Measurements from ENCODE around the gene DCBLD2. TPM values are rescaled to one million over a fixed set of nuclear protein-coding genes. Genes with fewer than 3 reads are reported as not detected.
A peak's percentile ranks its signal among the peaks of the same experiment; 100 is the strongest.

DCBLD2 gene
- polyA plus RNA-seq, 2 donors, result 2.5 to 3.0 TPM

GRCh38 chr3:98912448-98912847 lies 11.0 kb upstream of the DCBLD2 start:
- no peaks in the 10 kb centered on the region for H3K4me1 ChIP-seq (ENCODE audit: control insufficient read depth in 2 of 2, insufficient read depth in 2 of 2, low read length in 1 of 2)
- no peaks in the 10 kb centered on the region for H3K27me3 ChIP-seq (ENCODE audit: control insufficient read depth in 1 of 2, insufficient read depth in 2 of 2, low read length in 2 of 2)
- no peak overlapping the region for H3K27ac ChIP-seq (ENCODE audit: low read depth in 2 of 2, low read length in 1 of 2)
- no peak overlapping the region for H3K4me3 ChIP-seq (ENCODE audit: low read depth in 1 of 2, low read length in 2 of 2)
- no peaks in the 10 kb centered on the region for H3K36me3 ChIP-seq (ENCODE audit: control insufficient read depth in 2 of 2, insufficient read depth in 2 of 2, low read length in 1 of 2)
- 62 to 74% methylated on average over 1 of the region's 1 CpG for WGBS, 2 donors
- H3K9me3 ChIP-seq (ENCODE audit: control insufficient read depth in 2 of 2, insufficient read depth in 1 of 2, low read depth in 1 of 2, low read length in 1 of 2), result no peaks in the 10 kb centered on the region

- H3K9me3 ChIP-seq (ENCODE audit: control insufficient read depth in 2 of 2, insufficient read depth in 1 of 2, low read depth in 1 of 2, low read length in 1 of 2), result no peaks in the 10 kb centered on the region
- H3K27me3 ChIP-seq (ENCODE audit: control insufficient read depth in 1 of 2, insufficient read depth in 2 of 2, low read length in 2 of 2), result no peaks in the 10 kb centered on the region
- H3K4me1 ChIP-seq (ENCODE audit: control insufficient read depth in 2 of 2, insufficient read depth in 2 of 2, low read length in 1 of 2), result no peaks in the 10 kb centered on the region
- no peak overlapping the region for H3K27ac ChIP-seq (ENCODE audit: low read depth in 2 of 2, low read length in 1 of 2)
- WGBS, 2 donors, result 50 to 76% methylated on average over 1 of the region's 1 CpG
- no peaks in the 10 kb centered on the region for H3K36me3 ChIP-seq (ENCODE audit: control insufficient read depth in 2 of 2, insufficient read depth in 2 of 2, low read length in 1 of 2)
- H3K4me3 ChIP-seq (ENCODE audit: low read depth in 1 of 2, low read length in 2 of 2), result no peak overlapping the region
Observed at GRCh38 chr3:98906230-98906629, 4.7 kb upstream of the DCBLD2 start.

GRCh38 chr3:98903705-98904481 lies 2.4 kb upstream of the DCBLD2 start:
- Histone ChIP-seq H3K4me1 (ENCODE audit: control insufficient read depth in 2 of 2, insufficient read depth in 2 of 2, low read length in 1 of 2) (no peaks in the 10 kb centered on the region), H3K27me3 (ENCODE audit: control insufficient read depth in 1 of 2, insufficient read depth in 2 of 2, low read length in 2 of 2) (no peaks in the 10 kb centered on the region), H3K9me3 (ENCODE audit: control insufficient read depth in 2 of 2, insufficient read depth in 1 of 2, low read depth in 1 of 2, low read length in 1 of 2) (no peaks in the 10 kb centered on the region), H3K4me3 (ENCODE audit: low read depth in 1 of 2, low read length in 2 of 2) (no peak overlapping the region), H3K36me3 (ENCODE audit: control insufficient read depth in 2 of 2, insufficient read depth in 2 of 2, low read length in 1 of 2) (no peaks in the 10 kb centered on the region), H3K27ac (ENCODE audit: low read depth in 2 of 2, low read length in 1 of 2) (no peak overlapping the region)
- WGBS, 2 donors, result 92 to 95% methylated on average over 11 of the region's 11 CpGs

GRCh38 chr3:98903099-98903498 lies 1.6 kb upstream of the DCBLD2 start:
- H3K27me3 ChIP-seq (ENCODE audit: control insufficient read depth in 1 of 2, insufficient read depth in 2 of 2, low read length in 2 of 2), result no peaks in the 10 kb centered on the region
- no peaks in the 10 kb centered on the region for H3K36me3 ChIP-seq (ENCODE audit: control insufficient read depth in 2 of 2, insufficient read depth in 2 of 2, low read length in 1 of 2)
- 66 to 81% methylated on average over 3 of the region's 3 CpGs for WGBS, 2 donors
- H3K9me3 ChIP-seq (ENCODE audit: control insufficient read depth in 2 of 2, insufficient read depth in 1 of 2, low read depth in 1 of 2, low read length in 1 of 2), result no peaks in the 10 kb centered on the region
- no peaks in the 10 kb centered on the region for H3K4me1 ChIP-seq (ENCODE audit: control insufficient read depth in 2 of 2, insufficient read depth in 2 of 2, low read length in 1 of 2)
- H3K27ac ChIP-seq (ENCODE audit: low read depth in 2 of 2, low read length in 1 of 2), result no peak overlapping the region
- H3K4me3 ChIP-seq (ENCODE audit: low read depth in 1 of 2, low read length in 2 of 2), result no peak overlapping the region

- H3K4me1 ChIP-seq (ENCODE audit: control insufficient read depth in 2 of 2, insufficient read depth in 2 of 2, low read length in 1 of 2), result no peaks in the 10 kb centered on the region
- H3K4me3 ChIP-seq (ENCODE audit: low read depth in 1 of 2, low read length in 2 of 2), result peak overlapping the region in 1 of 2 donors; percentile 63
- H3K9me3 ChIP-seq (ENCODE audit: control insufficient read depth in 2 of 2, insufficient read depth in 1 of 2, low read depth in 1 of 2, low read length in 1 of 2), result no peaks in the 10 kb centered on the region
- H3K27ac ChIP-seq (ENCODE audit: low read depth in 2 of 2, low read length in 1 of 2), result peak overlapping the region; percentile 38 to 85
- no peaks in the 10 kb centered on the region for H3K27me3 ChIP-seq (ENCODE audit: control insufficient read depth in 1 of 2, insufficient read depth in 2 of 2, low read length in 2 of 2)
- WGBS, 2 donors, result 26 to 28% methylated on average over 4 of the region's 4 CpGs
- H3K36me3 ChIP-seq (ENCODE audit: control insufficient read depth in 2 of 2, insufficient read depth in 2 of 2, low read length in 1 of 2), result no peaks in the 10 kb centered on the region
Observed at GRCh38 chr3:98902351-98902740, 851 bp upstream of the DCBLD2 start.

- WGBS, 2 donors, result 1% methylated on average over 8 to 26 of the region's 26 CpGs
- Histone ChIP-seq H3K27me3 (ENCODE audit: control insufficient read depth in 1 of 2, insufficient read depth in 2 of 2, low read length in 2 of 2) (no peaks in the 10 kb centered on the region), H3K4me3 (ENCODE audit: low read depth in 1 of 2, low read length in 2 of 2) (peak overlapping the region; percentile 63 to 97), H3K27ac (ENCODE audit: low read depth in 2 of 2, low read length in 1 of 2) (peak overlapping the region; percentile 65 to 87), H3K4me1 (ENCODE audit: control insufficient read depth in 2 of 2, insufficient read depth in 2 of 2, low read length in 1 of 2) (no peaks in the 10 kb centered on the region), H3K9me3 (ENCODE audit: control insufficient read depth in 2 of 2, insufficient read depth in 1 of 2, low read depth in 1 of 2, low read length in 1 of 2) (no peaks in the 10 kb centered on the region), H3K36me3 (ENCODE audit: control insufficient read depth in 2 of 2, insufficient read depth in 2 of 2, low read length in 1 of 2) (no peaks in the 10 kb centered on the region)
Observed at GRCh38 chr3:98901119-98901391, 440 bp downstream of the DCBLD2 start.

- no peaks in the 10 kb centered on the region for H3K9me3 ChIP-seq (ENCODE audit: control insufficient read depth in 2 of 2, insufficient read depth in 1 of 2, low read depth in 1 of 2, low read length in 1 of 2)
- H3K36me3 ChIP-seq (ENCODE audit: control insufficient read depth in 2 of 2, insufficient read depth in 2 of 2, low read length in 1 of 2), result no peaks in the 10 kb centered on the region
- H3K27me3 ChIP-seq (ENCODE audit: control insufficient read depth in 1 of 2, insufficient read depth in 2 of 2, low read length in 2 of 2), result no peaks in the 10 kb centered on the region
- 8% methylated on average over 23 of the region's 23 CpGs for whole genome bisulfite sequencing, 2 donors
- H3K4me1 ChIP-seq (ENCODE audit: control insufficient read depth in 2 of 2, insufficient read depth in 2 of 2, low read length in 1 of 2), result no peaks in the 10 kb centered on the region
- H3K27ac ChIP-seq (ENCODE audit: low read depth in 2 of 2, low read length in 1 of 2), result no peak overlapping the region
- H3K4me3 ChIP-seq (ENCODE audit: low read depth in 1 of 2, low read length in 2 of 2), result peak overlapping the region; percentile 63 to 97
Observed at GRCh38 chr3:98900265-98901118, 1.0 kb downstream of the DCBLD2 start.

- Histone ChIP-seq H3K4me1 (ENCODE audit: control insufficient read depth in 2 of 2, insufficient read depth in 2 of 2, low read length in 1 of 2) (no peaks in the 10 kb centered on the region), H3K36me3 (ENCODE audit: control insufficient read depth in 2 of 2, insufficient read depth in 2 of 2, low read length in 1 of 2) (no peaks in the 10 kb centered on the region), H3K27me3 (ENCODE audit: control insufficient read depth in 1 of 2, insufficient read depth in 2 of 2, low read length in 2 of 2) (no peaks in the 10 kb centered on the region), H3K27ac (ENCODE audit: low read depth in 2 of 2, low read length in 1 of 2) (no peak overlapping the region), H3K9me3 (ENCODE audit: control insufficient read depth in 2 of 2, insufficient read depth in 1 of 2, low read depth in 1 of 2, low read length in 1 of 2) (no peaks in the 10 kb centered on the region), H3K4me3 (ENCODE audit: low read depth in 1 of 2, low read length in 2 of 2) (no peak overlapping the region)
- WGBS, 2 donors, result 33 to 39% methylated on average over 1 of the region's 1 CpG
Observed at GRCh38 chr3:98897701-98898100, 3.8 kb downstream of the DCBLD2 start.

- WGBS, 2 donors, result 89 to 90% methylated on average over 8 of the region's 8 CpGs
- no peak overlapping the region for H3K27ac ChIP-seq (ENCODE audit: low read depth in 2 of 2, low read length in 1 of 2)
- no peaks in the 10 kb centered on the region for H3K4me1 ChIP-seq (ENCODE audit: control insufficient read depth in 2 of 2, insufficient read depth in 2 of 2, low read length in 1 of 2)
- no peaks in the 10 kb centered on the region for H3K9me3 ChIP-seq (ENCODE audit: control insufficient read depth in 2 of 2, insufficient read depth in 1 of 2, low read depth in 1 of 2, low read length in 1 of 2)
- no peaks in the 10 kb centered on the region for H3K36me3 ChIP-seq (ENCODE audit: control insufficient read depth in 2 of 2, insufficient read depth in 2 of 2, low read length in 1 of 2)
- no peak overlapping the region for H3K4me3 ChIP-seq (ENCODE audit: low read depth in 1 of 2, low read length in 2 of 2)
- no peaks in the 10 kb centered on the region for H3K27me3 ChIP-seq (ENCODE audit: control insufficient read depth in 1 of 2, insufficient read depth in 2 of 2, low read length in 2 of 2)
Observed at GRCh38 chr3:98894791-98895576, 6.5 kb downstream of the DCBLD2 start.

Measured in esophagus (tissue), 2 donors.